ENCODE measurements around the gene E2F7. TPM values are rescaled to one million over a fixed set of nuclear protein-coding genes. Genes with fewer than 3 reads are reported as not detected.

Gene E2F7
- total RNA-seq, 1 experiment from 2014 or later, result 28.4 TPM

- TF ChIP-seq ETV6 (CRISPR knock-in tag; IDR thresholded peaks at IDR 0.05) (no peak), ZMAT4 (CRISPR knock-in tag; IDR thresholded peaks at IDR 0.05) (no peak)
- TF ChIP-seq, protein P1, sequence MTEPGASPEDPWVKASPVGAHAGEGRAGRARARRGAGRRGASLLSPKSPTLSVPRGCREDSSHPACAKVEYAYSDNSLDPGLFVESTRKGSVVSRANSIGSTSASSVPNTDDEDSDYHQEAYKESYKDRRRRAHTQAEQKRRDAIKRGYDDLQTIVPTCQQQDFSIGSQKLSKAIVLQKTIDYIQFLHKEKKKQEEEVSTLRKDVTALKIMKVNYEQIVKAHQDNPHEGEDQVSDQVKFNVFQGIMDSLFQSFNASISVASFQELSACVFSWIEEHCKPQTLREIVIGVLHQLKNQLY (CRISPR knock-in tag; IDR thresholded peaks at IDR 0.05), result no peak
- H3K4me3 Mint-ChIP-seq, result no peak overlapping the region
- POLR2A ChIA-PET, result no interaction called here
- ATAC-seq (no peak), DNase-seq (ENCODE audit: low spot score) (no peak)
- CTCF ChIA-PET, result interaction anchor here (1.8 kb wide), 1 partner anchor 26 kb away, joined by 8 read pairs; no protein-coding TSS in a partner anchor
- peaks cover 36% of the 10 kb centered on the region for H3K9me3 Mint-ChIP-seq
- H3K4me1 Mint-ChIP-seq, result no peaks in the 10 kb centered on the region
- H3K36me3 Mint-ChIP-seq, result peaks cover 25% of the 10 kb centered on the region
- no peaks in the 10 kb centered on the region; the same call in 1 of the 2 replicates for H3K27me3 Mint-ChIP-seq (ENCODE audit: low read depth)
- H3K27ac Mint-ChIP-seq, result no peak overlapping the region
These were observed 80.8 kb downstream of the E2F7 start for GRCh38 chr12:76984566-76984965.

DNA sequence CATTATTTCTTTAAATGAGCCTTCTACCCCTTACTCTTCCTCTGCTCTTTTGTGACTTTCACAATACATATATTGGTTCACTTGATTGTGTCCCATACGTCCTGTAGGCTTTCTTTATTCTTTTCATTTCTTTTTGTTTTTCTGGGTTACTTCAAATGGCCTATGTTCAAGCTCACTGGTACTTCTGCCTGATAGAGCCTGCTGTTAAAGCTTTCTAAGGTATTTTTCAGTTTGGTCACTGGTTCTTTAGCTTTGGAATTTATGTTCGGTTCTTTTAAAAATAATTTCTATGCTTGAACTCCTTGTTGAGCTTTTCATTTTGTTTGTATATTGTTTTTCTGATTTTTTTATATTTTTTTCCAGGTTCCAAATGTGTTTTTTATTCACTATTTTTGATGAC is 81.9 kb downstream of the E2F7 start:
- CTCF ChIA-PET, result interaction anchor here (1.8 kb wide), 1 partner anchor 28 kb away, joined by 8 read pairs; no protein-coding TSS in a partner anchor
- TF ChIP-seq NFATC4 (CRISPR knock-in tag; IDR thresholded peaks at IDR 0.05) (no peak), CBFB (CRISPR knock-in tag; IDR thresholded peaks at IDR 0.05; ENCODE audit: low read depth) (no peak), TEAD4 (CRISPR knock-in tag; IDR thresholded peaks at IDR 0.05) (no peak), E2F4 (CRISPR knock-in tag; IDR thresholded peaks at IDR 0.05; ENCODE audit: borderline replicate concordance, low read depth) (no peak), ZNF138 (CRISPR knock-in tag; conservative IDR thresholded peaks at IDR 0.05) (no peak), CREB1 (CRISPR knock-in tag; IDR thresholded peaks at IDR 0.05) (no peak), OVOL2 (CRISPR knock-in tag; IDR thresholded peaks at IDR 0.05; ENCODE audit: borderline replicate concordance) (no peak), GABPB1 (CRISPR knock-in tag; IDR thresholded peaks at IDR 0.05) (no peak), RELA (CRISPR knock-in tag; IDR thresholded peaks at IDR 0.05; ENCODE audit: borderline replicate concordance) (no peak), ZNF425 (CRISPR knock-in tag; conservative IDR thresholded peaks at IDR 0.05) (no peak), SMAD3 (CRISPR knock-in tag; IDR thresholded peaks at IDR 0.05; ENCODE audit: borderline replicate concordance) (no peak), JAZF1 (CRISPR knock-in tag; IDR thresholded peaks at IDR 0.05) (no peak), RORB (CRISPR knock-in tag; IDR thresholded peaks at IDR 0.05) (no peak)
- Mint-ChIP-seq H3K27me3 (ENCODE audit: low read depth) (no peaks in the 10 kb centered on the region; the same call in 1 of the 2 replicates), H3K4me3 (no peak overlapping the region), H3K27ac (no peak overlapping the region), H3K9me3 (peaks cover 36% of the 10 kb centered on the region), H3K4me1 (no peaks in the 10 kb centered on the region), H3K36me3 (peaks cover 25% of the 10 kb centered on the region)
- POLR2A ChIA-PET, result no interaction called here
- DNase-seq (ENCODE audit: low spot score) (no peak), ATAC-seq (no peak)

GRCh38 chr12:76980196-76980595 is 85.2 kb downstream of the E2F7 start:
- Mint-ChIP-seq H3K4me3 (no peak overlapping the region), H3K27me3 (ENCODE audit: low read depth) (no peaks in the 10 kb centered on the region; the same call in 1 of the 2 replicates), H3K9me3 (peaks cover 36% of the 10 kb centered on the region), H3K4me1 (peaks cover 7% of the 10 kb centered on the region), H3K36me3 (peaks cover 25% of the 10 kb centered on the region), H3K27ac (no peak overlapping the region)
- no peak for ATAC-seq
- POLR2A ChIA-PET, result no interaction called here
- CTCF ChIA-PET, result no interaction called here
- no peak for DNase-seq (ENCODE audit: low spot score)
- TF ChIP-seq, protein P2, sequence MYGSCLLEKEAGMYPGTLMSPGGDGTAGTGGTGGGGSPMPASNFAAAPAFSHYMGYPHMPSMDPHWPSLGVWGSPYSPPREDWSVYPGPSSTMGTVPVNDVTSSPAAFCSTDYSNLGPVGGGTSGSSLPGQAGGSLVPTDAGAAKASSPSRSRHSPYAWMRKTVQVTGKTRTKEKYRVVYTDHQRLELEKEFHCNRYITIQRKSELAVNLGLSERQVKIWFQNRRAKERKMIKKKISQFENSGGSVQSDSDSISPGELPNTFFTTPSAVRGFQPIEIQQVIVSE (CRISPR knock-in tag; IDR thresholded peaks at IDR 0.05; ENCODE audit: borderline replicate concordance), result no peak
- TF ChIP-seq NFATC4 (CRISPR knock-in tag; IDR thresholded peaks at IDR 0.05) (no peak), EMX1 (CRISPR knock-in tag; IDR thresholded peaks at IDR 0.05) (no peak), MXD4 (CRISPR knock-in tag; IDR thresholded peaks at IDR 0.05; ENCODE audit: borderline replicate concordance) (no peak), NR2C2 (CRISPR knock-in tag; IDR thresholded peaks at IDR 0.05) (no peak)
- TF ChIP-seq, protein P3, sequence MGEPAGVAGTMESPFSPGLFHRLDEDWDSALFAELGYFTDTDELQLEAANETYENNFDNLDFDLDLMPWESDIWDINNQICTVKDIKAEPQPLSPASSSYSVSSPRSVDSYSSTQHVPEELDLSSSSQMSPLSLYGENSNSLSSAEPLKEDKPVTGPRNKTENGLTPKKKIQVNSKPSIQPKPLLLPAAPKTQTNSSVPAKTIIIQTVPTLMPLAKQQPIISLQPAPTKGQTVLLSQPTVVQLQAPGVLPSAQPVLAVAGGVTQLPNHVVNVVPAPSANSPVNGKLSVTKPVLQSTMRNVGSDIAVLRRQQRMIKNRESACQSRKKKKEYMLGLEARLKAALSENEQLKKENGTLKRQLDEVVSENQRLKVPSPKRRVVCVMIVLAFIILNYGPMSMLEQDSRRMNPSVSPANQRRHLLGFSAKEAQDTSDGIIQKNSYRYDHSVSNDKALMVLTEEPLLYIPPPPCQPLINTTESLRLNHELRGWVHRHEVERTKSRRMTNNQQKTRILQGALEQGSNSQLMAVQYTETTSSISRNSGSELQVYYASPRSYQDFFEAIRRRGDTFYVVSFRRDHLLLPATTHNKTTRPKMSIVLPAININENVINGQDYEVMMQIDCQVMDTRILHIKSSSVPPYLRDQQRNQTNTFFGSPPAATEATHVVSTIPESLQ (CRISPR knock-in tag; IDR thresholded peaks at IDR 0.05), result no peak
- TF ChIP-seq, protein P4, sequence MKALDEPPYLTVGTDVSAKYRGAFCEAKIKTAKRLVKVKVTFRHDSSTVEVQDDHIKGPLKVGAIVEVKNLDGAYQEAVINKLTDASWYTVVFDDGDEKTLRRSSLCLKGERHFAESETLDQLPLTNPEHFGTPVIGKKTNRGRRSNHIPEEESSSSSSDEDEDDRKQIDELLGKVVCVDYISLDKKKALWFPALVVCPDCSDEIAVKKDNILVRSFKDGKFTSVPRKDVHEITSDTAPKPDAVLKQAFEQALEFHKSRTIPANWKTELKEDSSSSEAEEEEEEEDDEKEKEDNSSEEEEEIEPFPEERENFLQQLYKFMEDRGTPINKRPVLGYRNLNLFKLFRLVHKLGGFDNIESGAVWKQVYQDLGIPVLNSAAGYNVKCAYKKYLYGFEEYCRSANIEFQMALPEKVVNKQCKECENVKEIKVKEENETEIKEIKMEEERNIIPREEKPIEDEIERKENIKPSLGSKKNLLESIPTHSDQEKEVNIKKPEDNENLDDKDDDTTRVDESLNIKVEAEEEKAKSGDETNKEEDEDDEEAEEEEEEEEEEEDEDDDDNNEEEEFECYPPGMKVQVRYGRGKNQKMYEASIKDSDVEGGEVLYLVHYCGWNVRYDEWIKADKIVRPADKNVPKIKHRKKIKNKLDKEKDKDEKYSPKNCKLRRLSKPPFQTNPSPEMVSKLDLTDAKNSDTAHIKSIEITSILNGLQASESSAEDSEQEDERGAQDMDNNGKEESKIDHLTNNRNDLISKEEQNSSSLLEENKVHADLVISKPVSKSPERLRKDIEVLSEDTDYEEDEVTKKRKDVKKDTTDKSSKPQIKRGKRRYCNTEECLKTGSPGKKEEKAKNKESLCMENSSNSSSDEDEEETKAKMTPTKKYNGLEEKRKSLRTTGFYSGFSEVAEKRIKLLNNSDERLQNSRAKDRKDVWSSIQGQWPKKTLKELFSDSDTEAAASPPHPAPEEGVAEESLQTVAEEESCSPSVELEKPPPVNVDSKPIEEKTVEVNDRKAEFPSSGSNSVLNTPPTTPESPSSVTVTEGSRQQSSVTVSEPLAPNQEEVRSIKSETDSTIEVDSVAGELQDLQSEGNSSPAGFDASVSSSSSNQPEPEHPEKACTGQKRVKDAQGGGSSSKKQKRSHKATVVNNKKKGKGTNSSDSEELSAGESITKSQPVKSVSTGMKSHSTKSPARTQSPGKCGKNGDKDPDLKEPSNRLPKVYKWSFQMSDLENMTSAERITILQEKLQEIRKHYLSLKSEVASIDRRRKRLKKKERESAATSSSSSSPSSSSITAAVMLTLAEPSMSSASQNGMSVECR (CRISPR knock-in tag; IDR thresholded peaks at IDR 0.05; ENCODE audit: borderline replicate concordance), result no peak
